DMS 273 (cell line): ENCODE measurements around the gene MYO15B.
"Not testable (repeated sequence)": the region's sequence is repeated elsewhere in the genome, so short reads cannot be mapped to it uniquely, and the experiment has no call there.

Experiments used
- DNase-seq: peaks from one replicate; lab custom pipeline; 2025; ENCODE audit not compliant: unreplicated experiment; lab: John Stamatoyannopoulos, UW

MYO15B gene

DNA sequence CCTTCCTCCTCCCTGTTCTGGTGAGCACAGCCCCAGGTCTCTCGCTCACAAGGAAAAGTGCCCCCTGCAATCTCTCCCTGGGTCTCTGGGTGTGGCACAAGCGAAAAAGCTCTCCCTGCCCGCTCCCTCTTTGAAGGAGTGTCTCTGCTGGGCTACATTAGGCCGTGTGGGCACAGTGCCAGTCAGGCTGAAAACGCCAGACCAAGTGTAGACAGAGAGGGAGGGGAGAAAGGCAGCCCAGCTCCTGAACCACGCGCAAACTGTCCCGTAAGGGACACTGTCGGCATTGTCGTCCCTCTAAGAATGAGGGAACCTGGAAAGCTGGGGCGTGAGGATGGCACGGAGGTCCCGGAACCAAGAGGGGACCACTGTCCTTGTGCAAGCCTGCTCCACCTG is 49.5 kb downstream of the MYO15B start:
- no peak for DNase-seq

DNA sequence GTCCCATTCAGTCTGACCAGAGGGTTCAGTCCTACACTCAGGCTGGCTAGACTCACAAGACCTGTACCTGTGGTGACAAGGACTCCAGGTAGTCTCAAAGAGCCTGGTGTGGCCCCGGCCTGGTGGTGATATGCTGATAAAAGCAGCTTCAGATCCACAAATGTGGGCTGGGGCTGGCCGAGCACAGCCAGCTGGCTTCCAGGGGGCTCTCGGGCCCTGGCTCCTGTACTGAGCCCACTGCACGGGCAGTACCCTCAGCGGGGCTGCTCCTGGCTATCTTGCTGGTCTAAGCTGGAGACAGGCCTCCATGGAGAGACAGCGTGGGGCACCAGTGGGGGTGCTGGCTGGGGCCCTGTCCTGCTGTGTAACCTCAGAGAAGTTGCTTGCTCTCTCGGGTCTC is 50.0 kb downstream of the MYO15B start:
- no peak for DNase-seq

DNA sequence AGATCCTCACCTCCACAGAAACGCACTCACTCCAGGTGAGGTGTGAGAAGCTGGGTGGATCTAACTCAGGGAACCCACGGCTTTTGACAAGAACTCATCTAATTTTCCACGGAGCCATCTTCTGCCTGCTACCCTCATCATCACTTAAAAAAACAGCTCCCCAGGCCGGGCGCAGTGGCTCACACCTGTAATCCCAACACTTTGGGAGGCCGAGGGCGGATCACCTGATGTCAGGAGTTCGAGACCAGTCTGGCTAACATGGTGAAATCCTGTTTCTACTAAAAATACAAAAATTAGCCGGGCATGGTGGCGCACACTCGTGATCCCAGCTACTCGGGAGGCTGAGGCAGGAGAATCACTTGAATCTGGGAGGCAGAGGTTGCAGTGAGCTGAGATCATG is 50.4 kb downstream of the MYO15B start:
- DNase-seq: not testable (repeated sequence)

DNA sequence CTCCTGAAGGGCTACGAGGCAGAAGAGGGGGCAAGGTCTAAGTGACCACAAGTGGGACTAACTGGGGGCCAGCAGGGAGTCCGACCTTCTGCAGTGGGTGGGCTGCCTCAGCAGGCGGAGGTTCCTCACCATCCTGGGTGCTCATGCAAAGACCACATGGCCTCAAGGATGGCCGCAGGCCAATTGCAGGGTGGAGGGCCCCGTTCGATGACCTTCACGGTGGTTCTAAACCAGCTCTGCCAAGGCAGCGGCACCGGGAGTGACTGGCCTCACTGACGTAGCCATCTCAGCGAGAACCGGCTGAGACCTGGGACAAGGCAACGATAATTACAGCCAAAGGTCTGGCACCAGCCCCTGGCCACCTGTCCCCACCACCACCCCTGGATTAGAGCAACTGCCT is 51.3 kb downstream of the MYO15B start:
- DNase-seq: no peak

DNA sequence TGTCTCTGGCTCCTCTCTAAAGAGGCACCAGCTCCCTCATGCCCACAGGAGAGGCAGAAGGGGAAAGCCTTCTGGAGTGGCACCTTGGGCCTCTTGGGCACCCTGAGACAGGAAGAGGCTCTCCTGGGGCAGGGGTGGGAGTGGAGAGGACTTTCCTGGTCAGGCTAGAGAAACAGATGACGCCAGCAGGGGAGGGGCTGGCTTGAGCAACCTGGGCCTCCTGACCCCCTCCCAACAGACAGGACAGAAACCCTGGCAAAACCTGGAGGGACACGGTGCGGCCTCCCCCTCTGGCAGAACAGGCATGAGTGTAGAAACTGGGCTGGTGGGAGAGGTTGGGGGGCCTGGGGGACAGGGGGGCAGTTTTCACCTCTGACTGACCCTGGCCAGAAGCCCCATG is 51.7 kb downstream of the MYO15B start:
- no peak for DNase-seq

DNA sequence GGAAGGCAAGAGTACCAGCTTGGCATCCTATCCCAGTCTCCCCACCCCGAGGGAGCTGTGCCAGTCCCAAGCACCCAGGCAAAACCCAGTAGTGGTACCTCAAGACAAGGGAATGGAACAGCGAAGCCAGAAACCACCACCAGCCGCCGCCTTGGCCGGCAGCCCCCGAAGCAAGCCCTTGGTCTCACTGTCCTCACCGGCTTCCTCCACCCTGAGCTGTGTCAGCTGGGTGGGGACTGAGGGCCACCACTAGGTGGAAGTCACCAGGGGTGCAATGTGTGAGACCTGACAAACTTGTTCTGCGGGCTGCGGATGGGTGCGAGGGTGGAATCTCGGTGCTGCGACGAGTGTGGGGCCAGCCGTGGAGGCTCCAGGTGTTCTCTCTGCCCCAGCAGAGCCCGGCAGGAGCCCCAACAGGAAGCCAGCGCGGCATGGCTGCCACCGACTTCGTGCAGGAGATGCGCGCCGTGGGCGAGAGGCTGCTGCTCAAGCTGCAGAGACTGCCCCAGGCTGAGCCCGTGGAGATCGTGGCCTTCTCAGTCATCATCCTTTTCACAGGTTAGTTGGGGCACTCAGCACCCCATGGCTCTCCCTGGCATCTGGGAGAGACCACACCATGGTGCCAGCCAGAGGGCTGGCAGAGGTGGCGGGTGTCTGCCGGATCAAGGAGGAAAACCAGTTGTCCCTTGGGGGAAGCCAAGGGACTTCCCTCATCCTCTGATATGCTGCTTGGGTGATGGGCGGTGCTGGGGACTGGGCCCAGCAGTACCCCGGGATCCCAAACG is 52.4 kb downstream of the MYO15B start:
- no peak for DNase-seq

DNA sequence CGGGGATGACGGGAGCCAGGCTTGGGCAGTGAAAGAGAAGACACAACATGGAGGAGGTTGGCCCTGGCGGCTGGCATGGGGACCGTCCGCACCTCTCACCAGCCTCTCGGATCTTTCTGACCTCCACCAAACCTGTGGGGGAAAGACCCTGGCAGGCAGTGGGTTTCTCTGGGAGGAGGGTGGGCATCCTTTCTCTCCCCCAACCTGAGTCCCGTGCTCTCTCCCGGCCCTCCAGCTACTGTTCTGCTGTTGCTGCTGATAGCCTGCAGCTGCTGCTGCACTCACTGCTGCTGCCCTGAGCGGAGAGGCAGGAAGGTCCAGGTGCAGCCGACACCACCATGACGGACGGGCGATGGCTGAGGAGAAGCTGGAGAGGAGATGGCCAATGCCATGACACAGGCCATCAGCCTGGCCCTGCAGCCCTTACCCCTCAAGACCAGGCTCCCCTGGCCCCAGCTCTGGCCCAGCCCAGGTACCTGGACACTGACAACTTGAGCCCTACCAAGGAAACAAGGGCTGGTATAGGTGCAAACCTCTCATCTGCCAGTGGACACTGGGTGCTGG is 53.0 kb downstream of the MYO15B start:
- no peak for DNase-seq

DNA sequence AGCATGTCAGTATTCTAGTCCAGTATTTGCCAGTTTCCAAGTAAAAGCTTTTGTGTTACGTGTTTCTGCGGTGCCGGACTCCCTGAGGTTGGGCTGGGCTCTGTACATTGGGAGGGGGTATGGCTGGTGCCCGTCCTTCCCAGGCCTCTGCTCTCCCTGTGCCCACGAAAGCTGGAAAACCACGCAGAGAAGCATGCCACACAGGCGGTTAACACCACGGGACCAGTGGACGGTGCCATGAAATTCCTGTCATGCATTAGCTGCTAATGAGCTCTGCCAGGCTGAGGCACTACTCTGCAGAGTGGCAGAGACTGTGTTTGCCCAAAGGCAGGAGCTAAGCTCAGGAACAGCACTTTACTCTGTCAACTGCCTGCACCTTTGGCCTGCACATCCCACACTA is 53.7 kb downstream of the MYO15B start:
- no peak for DNase-seq

DNA sequence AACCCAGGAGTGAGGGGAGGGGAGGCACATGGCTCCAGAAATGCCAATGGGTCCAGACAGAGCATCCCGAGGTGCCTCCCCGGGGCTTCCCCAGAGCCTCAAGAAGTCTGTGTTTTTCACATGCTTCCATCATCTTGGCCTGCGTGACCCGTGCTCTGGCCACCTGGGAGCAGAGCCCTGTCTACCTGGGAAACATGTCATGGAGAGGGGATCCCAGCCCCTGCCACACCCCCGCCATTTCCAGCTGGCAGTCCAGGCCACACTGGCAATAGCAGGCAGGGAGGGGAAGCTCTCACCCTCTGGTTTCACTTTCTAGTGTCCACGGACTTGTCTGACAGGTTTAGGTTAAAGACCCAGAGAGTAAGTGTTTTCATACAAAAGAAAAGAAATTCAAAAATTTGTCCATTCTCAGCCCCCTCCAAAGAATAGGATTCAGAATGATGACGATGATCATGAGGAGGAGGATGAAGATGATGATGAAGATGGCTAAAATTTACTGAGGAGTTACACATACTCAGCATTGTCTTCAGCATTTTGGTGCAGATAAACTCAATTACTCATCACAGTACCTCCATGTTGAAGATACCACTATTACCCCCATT is 54.7 kb downstream of the MYO15B start:
- DNase-seq: no peak

DNA sequence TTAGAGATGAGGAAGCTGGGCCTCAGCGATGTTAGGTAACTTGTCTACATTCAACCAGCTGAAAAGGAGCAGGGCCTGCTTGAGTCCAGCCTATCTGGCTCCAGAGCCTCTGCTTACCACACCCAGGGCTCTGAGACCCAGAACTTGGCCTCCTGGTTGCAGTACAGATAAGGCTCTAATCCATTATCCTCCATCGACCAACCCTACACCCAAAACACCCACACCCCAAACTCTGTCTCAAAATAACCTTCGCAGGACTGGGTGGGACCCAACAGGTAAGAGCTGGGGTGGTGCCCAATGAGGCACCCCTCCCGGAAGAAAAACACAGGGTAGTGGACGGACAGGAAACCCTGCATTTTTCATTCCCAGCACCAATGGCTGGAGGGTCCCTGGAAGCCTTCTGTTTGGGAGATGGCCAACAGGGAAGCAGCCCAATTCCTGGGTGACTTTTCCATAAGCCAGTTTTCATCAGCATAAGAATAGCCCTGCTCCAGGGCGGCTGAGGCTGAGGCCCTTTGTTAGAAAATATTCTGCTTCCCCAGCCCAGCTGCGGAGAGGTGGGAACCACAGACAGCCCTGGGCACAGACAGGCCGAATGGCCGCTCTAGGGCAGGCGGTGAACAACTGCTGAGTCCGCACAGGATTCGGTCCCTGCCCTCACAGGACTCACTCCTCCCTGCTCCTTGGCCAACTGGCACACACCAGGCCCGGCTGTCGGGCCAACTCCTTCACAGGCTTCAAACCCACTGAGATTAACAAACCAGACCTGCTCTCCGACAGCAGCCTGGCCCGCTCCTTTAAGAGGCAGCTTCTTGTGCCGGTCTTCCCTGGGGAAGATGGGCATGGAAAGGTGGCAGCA is 55.4 kb downstream of the MYO15B start:
- DNase-seq: no peak

DNA sequence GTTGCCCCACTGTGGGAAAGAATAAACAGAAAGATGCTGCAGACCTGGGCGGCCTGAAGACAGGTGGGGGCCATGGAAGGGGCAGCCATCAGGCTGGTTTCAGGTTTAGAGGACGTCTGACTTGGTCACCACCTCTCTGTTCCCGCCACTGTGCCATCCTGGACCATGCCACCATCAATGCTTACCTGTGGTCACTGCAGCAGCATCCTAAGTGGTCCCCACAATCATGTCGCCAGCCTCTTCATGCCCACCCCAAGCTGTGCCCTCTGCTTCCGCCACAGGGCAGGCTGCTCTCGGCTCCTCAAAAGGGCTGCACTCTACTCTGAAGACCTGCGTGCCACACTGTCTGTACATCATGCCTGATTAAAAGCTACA is 56.0 kb downstream of the MYO15B start:
- no peak for DNase-seq

DNA sequence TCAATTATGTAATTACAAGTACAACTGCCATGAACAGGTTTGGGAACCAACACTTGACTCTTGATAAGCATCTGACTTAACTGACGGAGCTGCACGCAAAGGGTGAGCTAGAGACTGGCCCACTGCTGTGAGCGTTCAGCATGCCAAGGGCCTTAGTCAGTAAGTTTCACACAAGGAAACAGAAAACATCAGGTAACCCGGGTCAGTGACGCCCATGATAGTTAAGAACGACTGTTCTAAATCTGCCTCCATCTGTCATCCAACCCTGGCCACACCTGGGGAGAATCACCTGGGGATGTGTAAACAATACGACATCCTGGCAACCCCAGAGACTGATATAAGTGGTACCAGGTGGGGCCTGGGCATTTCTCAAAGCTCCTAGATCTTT is 57.9 kb downstream of the MYO15B start:
- DNase-seq: no peak

DNA sequence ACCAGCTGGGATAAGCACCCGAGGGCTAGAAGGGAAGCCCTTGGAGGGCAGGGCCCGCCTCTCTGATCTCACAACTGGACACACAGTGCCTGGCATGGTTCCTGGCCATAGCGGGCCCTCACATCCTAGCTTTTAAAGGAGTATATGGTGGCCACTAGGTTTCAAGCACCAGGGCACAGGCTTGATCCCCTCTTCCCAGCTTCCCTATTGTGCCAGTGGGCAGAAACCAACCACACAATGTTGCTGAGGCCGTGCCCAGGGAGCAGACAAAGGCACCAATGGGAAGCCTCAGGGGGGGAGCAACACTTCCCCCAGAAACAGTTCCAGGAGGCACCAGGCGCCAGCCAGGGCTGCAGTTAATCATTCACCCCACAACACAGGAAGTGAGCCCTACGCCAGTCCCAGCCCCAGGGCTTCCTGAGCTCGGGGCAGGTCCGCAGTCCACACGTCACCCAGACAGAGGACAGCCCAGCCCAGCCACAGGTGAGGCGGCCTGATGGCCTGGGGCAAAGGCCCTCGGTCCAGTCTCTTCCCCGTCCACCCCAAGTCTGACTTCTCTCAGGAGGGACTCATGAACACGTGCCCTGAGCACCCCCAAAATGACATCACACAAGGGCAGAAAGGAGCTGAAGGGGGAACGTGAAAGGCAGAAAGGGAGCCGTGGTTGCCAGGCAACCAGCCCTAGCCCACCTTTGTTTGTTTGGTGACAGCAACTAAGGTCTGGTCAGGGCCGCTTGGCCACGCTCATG is 58.5 kb downstream of the MYO15B start:
- no peak for DNase-seq

DNA sequence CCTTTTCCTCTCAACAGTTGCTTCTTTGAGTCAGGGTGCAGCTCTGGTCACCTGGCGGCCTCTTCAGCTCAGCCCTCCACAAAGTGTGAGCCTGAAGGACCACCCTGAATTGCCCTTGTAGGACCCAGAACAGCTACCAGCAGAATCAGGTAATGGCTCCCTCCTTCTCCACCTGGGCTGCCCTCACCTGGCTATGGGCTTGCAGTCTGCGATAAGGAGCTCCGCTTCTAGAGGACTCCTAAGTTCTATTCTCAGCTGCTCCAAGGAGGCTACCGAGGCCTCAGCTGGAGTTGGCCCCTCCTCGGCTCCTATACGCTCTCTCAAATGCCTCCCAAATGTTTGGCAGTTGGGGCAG is 59.0 kb downstream of the MYO15B start:
- no peak for DNase-seq

DNA sequence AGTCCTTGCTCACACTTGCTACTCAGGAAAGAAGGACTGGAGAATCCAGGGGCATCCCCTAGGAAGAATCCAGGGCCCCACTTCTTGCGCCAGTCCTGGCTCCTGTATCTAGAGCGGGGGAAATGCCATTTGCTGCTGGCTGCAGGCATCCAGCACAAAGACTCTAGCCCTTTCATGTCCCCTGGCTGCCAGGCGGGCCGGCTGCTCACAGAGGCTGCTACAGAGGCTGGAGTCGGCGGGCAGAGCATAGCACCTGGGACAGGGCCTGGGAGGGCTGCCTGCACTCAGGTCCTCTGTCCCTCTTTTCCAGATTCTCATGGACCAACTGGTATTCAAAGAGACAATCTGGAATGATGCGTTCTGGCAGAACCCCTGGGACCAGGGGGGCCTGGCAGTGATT is 59.5 kb downstream of the MYO15B start:
- DNase-seq: no peak

DNA sequence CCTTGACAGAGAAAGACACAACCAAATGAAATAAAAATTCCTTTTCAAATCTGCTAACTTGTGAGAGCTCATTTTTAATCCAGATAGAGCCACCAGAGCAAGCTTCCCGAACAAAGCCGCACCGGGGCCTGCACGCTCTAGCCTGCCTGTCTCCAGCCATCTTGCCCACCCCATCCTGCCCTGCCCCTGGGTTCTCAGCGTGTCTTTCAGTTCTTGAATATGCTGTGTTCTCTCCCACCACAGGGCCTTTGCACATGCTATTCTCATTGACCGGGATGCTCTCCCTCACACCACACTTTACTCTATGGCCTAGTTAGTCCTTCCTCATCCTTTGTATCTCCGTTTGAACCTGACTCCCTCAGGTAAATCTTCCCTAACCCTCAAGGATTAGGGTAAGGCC is 60.3 kb downstream of the MYO15B start:
- DNase-seq: no peak

DNA sequence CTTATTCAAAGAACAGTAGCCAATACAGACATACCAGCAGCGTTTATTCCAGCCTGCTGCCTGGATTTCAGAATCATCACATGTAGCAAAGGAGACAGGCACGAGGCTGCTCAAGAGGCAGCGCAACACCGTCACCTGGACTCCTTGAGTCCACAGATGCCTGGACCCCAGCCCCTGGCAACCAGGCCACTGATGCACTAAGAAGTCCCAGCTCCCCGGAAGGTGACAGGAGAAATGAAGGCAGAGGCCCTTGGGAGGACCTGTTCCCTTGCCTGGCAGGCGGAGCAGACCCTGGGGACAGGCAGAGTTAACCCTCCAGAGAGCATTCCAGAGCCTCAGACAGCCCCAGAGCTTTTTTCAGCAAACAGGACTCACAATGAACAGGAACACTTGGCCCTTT is 62.1 kb downstream of the MYO15B start:
- DNase-seq: no peak

DNA sequence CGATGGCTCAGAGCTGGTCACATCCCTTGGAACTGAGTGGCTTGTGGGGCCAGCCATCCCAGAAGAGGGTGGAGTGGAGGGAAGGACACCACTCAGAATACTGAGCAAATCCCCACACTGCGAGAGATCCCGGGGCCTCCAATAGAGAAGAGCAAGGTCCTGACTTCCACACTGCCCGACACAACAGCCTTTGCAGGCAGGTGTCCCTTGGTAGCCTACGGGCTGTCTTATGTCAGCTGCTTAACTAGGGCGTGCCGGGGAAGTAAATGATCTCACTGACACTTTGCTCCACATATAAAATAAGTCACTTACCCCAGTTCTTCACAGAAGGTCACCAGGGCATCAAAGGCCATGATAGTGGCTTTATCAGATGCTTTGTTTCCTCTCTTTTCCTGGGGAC is 63.3 kb downstream of the MYO15B start:
- no peak for DNase-seq

DNA sequence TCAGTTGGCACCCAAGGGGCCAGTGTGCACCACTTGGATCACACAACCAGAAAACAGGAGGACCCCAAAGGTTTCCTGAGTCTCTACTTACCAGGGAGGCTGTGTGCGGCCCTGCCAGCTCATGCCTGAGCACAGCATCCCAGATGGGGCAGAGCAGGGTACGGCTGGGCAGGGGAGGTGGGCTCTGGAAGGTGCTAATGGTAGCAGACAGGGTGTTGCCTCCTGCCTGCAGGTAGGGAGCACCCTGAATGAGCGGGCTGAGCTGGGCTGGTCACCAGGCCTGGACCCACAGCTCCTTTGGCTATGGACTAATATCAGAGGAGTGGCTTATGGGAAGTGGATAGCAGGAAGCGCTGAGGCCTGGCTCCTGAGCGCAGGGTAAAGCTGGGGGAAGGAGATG is 64.7 kb downstream of the MYO15B start:
- DNase-seq: no peak

DNA sequence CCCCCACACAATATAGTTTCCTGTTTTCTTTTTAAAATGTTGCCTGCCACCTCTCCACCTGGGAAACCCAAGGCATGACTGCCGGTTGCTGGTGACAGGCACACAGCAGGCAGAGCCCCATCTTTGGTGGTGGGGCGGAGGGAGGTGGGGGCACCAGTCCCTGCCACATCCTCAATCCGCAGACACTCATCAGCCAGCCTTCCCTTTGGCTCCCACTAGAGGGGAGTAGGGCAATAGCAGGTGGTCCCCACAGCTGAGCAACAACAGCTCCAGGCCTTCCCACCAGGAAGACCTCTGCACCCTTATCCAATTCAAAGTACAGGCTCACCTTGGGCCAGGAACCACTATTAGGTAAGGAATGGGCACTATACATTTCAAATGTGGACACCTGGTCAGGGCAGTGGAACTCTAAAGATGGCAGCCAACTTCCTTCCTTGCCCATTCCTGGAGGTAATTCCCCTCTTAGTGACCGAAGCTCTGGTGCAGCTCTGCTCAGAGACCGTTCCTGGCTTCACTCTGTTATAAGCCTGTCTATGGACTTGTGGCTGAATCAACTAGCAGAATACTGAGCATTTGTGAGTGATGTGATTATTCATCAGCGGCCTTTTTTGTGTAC is 65.4 kb downstream of the MYO15B start:
- DNase-seq: peak; percentile 75

DNA sequence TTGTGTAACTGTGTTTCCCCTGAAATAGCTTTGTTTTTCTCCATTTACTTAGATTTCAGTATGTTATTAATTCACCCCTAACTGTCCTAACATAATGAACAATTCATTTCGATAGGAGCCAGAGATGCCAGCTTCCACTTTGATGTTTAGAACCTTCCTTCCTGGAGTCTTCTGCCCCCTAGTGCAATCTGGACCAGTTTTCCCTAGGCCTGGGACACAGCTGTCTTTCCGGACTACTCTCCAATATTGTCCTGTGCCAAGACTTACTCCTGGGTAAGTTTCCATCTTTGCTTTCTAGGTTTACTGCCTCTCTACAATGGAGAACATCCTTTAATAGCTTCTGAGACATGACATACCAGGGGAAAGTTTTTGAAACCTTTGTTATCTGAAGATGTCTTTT is 66.6 kb downstream of the MYO15B start:
- DNase-seq: peak; percentile 49
